Measurements from ENCODE around the gene FCHO2.

- TF ChIP-seq CTCF (IDR thresholded peaks at IDR 0.05) = no peak
- no peak for TF ChIP-seq POLR2A (IDR thresholded peaks at IDR 0.05)
Measured at GRCh38 chr5:73039082-73039481, 83.2 kb downstream of the FCHO2 start.

Measured in thyroid gland (tissue), 4 donors.